Tibial nerve (tissue), 4 donors: Measurements from ENCODE around the gene SEC63. TPM values are rescaled to one million over a fixed set of nuclear protein-coding genes. Genes with fewer than 3 reads are reported as not detected.
"Not testable (repeated sequence)": the region's sequence is repeated elsewhere in the genome, so short reads cannot be mapped to it uniquely, and the experiment has no call there.

ENCODE experiments used
- DNase-seq, 2 donors: peaks; one replicate each; pipeline ENCODE4 v3.0.0-alpha.2; 2019; ENCODE audit warnings: low spot score in 2 of 2
- H3K27ac ChIP-seq, 4 donors: fragments of 200-600 bp; sonication (generic) in 3 of 4; one replicate each; pipeline ENCODE4 v1.5.1; 2017 to 2019; ENCODE audit warnings: mild to moderate bottlenecking in 1 of 4
- H3K27me3 ChIP-seq, 2 donors: fragments of 200-600 bp; sonication (generic) in 1 of 2; one replicate each; pipeline versions ENCODE4 v1.5.1 to v1.6.0; 2017 to 2019
- H3K36me3 ChIP-seq, 3 donors: fragments of 200-600 bp; sonication (generic); one replicate each; pipeline ENCODE4 v1.5.1; 2018 to 2019
- H3K4me1 ChIP-seq, 4 donors: fragments of 200-600 bp; sonication (generic) in 3 of 4; one replicate each; pipeline ENCODE4 v1.5.1; 2017 to 2019
- H3K4me3 ChIP-seq, 4 donors: fragments of 200-600 bp; sonication (generic) in 3 of 4; one replicate each; pipeline ENCODE4 v1.5.1; 2017 to 2019; ENCODE audit warnings: mild to moderate bottlenecking in 1 of 4, moderate library complexity in 1 of 4
- H3K9me3 ChIP-seq, 4 donors: fragments of 200-600 bp; sonication (generic) in 3 of 4; one replicate each; pipeline ENCODE4 v1.5.1; 2017 to 2019
- CTCF ChIP-seq, 5 experiments: fragments of 200-600 bp in 3 of 5; fragments of 450-650 bp in 2 of 5; sonication (generic) in 3 of 5; IDR thresholded peaks; one replicate each; pipeline ENCODE4 v1.5.1; 2016 to 2019; ENCODE audit warnings: antibody characterized with exemption in 5 of 5, mild to moderate bottlenecking in 3 of 5, moderate library complexity in 2 of 5
- EP300 ChIP-seq, 2 donors: sonication (generic); formaldehyde crosslinking; IDR thresholded peaks; one replicate each; pipeline ENCODE4 v1.6.1; 2017; ENCODE audit warnings: antibody characterized with exemption in 2 of 2, mild to moderate bottlenecking in 1 of 2
- POLR2A ChIP-seq, 2 donors: fragments of 450-650 bp; IDR thresholded peaks; one replicate each; pipeline ENCODE4 v1.6.1; 2017; ENCODE audit warnings: antibody characterized with exemption in 2 of 2, mild to moderate bottlenecking in 2 of 2, moderate library complexity in 2 of 2
- WGBS, 2 donors: methylation state at CpG; one replicate each; pipeline ENCODE4 v1.1.5; 2018; 5-methylcytosine and 5-hydroxymethylcytosine counted together
- total RNA-seq, 4 donors: library from RNA; depleted of rRNA; stranded (reverse); fragments of >200 nt; gene quantifications; one replicate each; pipeline ENCODE4 v1.1.0, GENCODE V29; 2016

SEC63 gene
- total RNA-seq, 4 donors from 2014 or later, result 32.6 to 84.0 (median 44.5) TPM

GRCh38 chr6:107928984-107929383 lies 29.0 kb downstream of the SEC63 start:
- Histone ChIP-seq H3K4me1 (no peaks in the 10 kb centered on the region), H3K4me3 (no peak overlapping the region), H3K27me3 (no peaks in the 10 kb centered on the region), H3K27ac (no peak overlapping the region), H3K36me3 (peaks cover 0 to 38% (median 3%) of the 10 kb centered on the region in 3 donors), H3K9me3 (peaks cover 0 to 18% (median 0%) of the 10 kb centered on the region in 4 donors)
- no peak for TF ChIP-seq POLR2A (IDR thresholded peaks at IDR 0.05)
- no peak for DNase-seq
- 86 to 90% methylated on average over 2 of the region's 2 CpGs for WGBS, 2 donors

GRCh38 chr6:107926697-107927544 lies 31.1 kb downstream of the SEC63 start:
- H3K36me3 ChIP-seq, result peaks cover 0 to 42% (median 3%) of the 10 kb centered on the region in 3 donors
- 56 to 69% methylated on average over 10 of the region's 10 CpGs for WGBS, 2 donors
- not testable (repeated sequence) for H3K4me3 ChIP-seq, H3K4me1 ChIP-seq, H3K27me3 ChIP-seq, H3K27ac ChIP-seq, H3K9me3 ChIP-seq
- DNase-seq, result peak; percentile 33 to 36

- H3K9me3 ChIP-seq, result peaks cover 0 to 23% (median 2%) of the 10 kb centered on the region in 4 donors
- no peaks in the 10 kb centered on the region for H3K4me1 ChIP-seq
- 97 to 99% methylated on average over 9 of the region's 9 CpGs for whole genome bisulfite sequencing, 2 donors
- no peak overlapping the region for H3K4me3 ChIP-seq
- no peak overlapping the region for H3K27ac ChIP-seq
- no peak for DNase-seq
- TF ChIP-seq CTCF (IDR thresholded peaks at IDR 0.05), result no peak
- no peak for TF ChIP-seq EP300 (IDR thresholded peaks at IDR 0.05)
- TF ChIP-seq POLR2A (IDR thresholded peaks at IDR 0.05), result no peak
- H3K36me3 ChIP-seq, result peaks cover 0 to 80% (median 4%) of the 10 kb centered on the region in 3 donors
- H3K27me3 ChIP-seq, result no peaks in the 10 kb centered on the region
Observed at GRCh38 chr6:107917451-107918375, 40.3 kb downstream of the SEC63 start.

- H3K9me3 ChIP-seq, result peaks cover 0 to 23% (median 2%) of the 10 kb centered on the region in 4 donors
- not testable (repeated sequence) for H3K4me3 ChIP-seq, DNase-seq, H3K4me1 ChIP-seq, H3K27ac ChIP-seq, H3K27me3 ChIP-seq
- peaks cover 4 to 80% (median 6%) of the 10 kb centered on the region in 3 donors for H3K36me3 ChIP-seq
- 93 to 100% methylated on average over 6 of the region's 6 CpGs for WGBS, 2 donors
Observed at GRCh38 chr6:107916961-107917360, 41.0 kb downstream of the SEC63 start.

GRCh38 chr6:107911692-107912091 lies 46.3 kb downstream of the SEC63 start:
- no peak overlapping the region for H3K4me3 ChIP-seq
- no peaks in the 10 kb centered on the region for H3K27me3 ChIP-seq
- peaks cover 0 to 3% (median 0%) of the 10 kb centered on the region in 4 donors for H3K9me3 ChIP-seq
- 92 to 94% methylated on average over 1 of the region's 1 CpG for WGBS, 2 donors
- peaks cover 0 to 82% (median 6%) of the 10 kb centered on the region in 3 donors for H3K36me3 ChIP-seq
- H3K4me1 ChIP-seq, result no peaks in the 10 kb centered on the region
- H3K27ac ChIP-seq, result no peak overlapping the region
- TF ChIP-seq EP300 (IDR thresholded peaks at IDR 0.05), result no peak
- TF ChIP-seq POLR2A (IDR thresholded peaks at IDR 0.05), result no peak
- no peak for TF ChIP-seq CTCF (IDR thresholded peaks at IDR 0.05)
- no peak for DNase-seq

- Histone ChIP-seq H3K27me3 (no peaks in the 10 kb centered on the region), H3K9me3 (no peaks in the 10 kb centered on the region), H3K4me3 (no peak overlapping the region), H3K27ac (no peak overlapping the region), H3K36me3 (peaks cover 0 to 81% (median 7%) of the 10 kb centered on the region in 3 donors), H3K4me1 (peaks cover 0 to 4% (median 0%) of the 10 kb centered on the region in 4 donors)
- no peak for DNase-seq
- TF ChIP-seq CTCF (IDR thresholded peaks at IDR 0.05) (no peak), POLR2A (IDR thresholded peaks at IDR 0.05) (no peak), EP300 (IDR thresholded peaks at IDR 0.05) (no peak)
Observed at GRCh38 chr6:107894809-107895396, 63.1 kb downstream of the SEC63 start.

- WGBS, 2 donors, result 97 to 99% methylated on average over 4 of the region's 4 CpGs
- peaks cover 0 to 45% (median 7%) of the 10 kb centered on the region in 3 donors for H3K36me3 ChIP-seq
- not testable (repeated sequence) for H3K27ac ChIP-seq, H3K4me3 ChIP-seq, H3K27me3 ChIP-seq, DNase-seq, H3K4me1 ChIP-seq
- peaks cover 0 to 21% (median 5%) of the 10 kb centered on the region in 4 donors for H3K9me3 ChIP-seq
Observed at GRCh38 chr6:107890431-107890830, 67.6 kb downstream of the SEC63 start.

- Histone ChIP-seq H3K9me3 (peaks cover 0 to 26% (median 9%) of the 10 kb centered on the region in 4 donors), H3K36me3 (peaks cover 0 to 20% (median 0%) of the 10 kb centered on the region in 3 donors)
- H3K4me3 ChIP-seq, H3K27ac ChIP-seq, DNase-seq, H3K4me1 ChIP-seq, H3K27me3 ChIP-seq: not testable (repeated sequence)
- 99% methylated on average over 5 of the region's 5 CpGs for WGBS, 2 donors
Observed at GRCh38 chr6:107885950-107886349, 72.1 kb downstream of the SEC63 start.
